ENCODE results near the gene CACNA2D3.
"Not testable (repeated sequence)": the region's sequence is repeated elsewhere in the genome, so short reads cannot be mapped to it uniquely, and the experiment has no call there.

CACNA2D3 gene

DNA sequence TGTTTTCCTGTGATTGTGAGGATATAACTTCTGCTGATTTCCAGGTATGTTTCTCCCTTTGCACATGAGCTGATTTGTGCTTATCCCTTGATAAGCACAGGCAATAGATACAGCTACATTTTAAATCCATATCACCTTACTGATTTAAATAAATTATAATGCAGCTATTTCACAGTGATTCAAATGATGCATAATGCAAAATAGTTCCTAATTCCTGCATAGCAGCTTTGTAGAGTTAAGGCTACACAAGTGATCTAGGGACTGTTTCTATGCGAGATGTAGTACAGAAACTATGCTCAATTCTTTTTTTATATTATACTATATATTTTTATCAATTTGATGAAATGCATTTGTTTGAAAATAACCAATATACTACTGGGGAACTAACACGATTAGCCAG, 471.3 kb downstream of the CACNA2D3 start:
- no peak for DNase-seq

DNA sequence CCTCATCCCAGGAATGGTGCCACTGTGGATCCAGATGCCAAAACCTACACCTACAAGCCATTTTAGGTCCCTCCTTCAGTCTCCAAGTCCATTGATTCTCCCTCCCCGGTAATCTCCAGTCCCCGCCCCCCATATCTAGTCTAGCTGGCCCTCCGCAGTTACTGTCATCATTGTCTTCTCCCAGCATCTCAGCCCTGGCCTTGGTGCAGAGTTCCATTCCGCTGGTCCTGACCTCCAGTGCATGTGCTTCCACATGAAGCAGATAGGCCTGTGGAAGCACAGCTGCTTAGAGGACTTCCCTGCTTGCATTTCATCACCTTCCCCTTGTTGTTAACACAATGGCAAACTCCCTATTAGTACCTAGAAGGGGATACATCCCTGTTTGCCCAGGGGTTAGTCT, 473.7 kb downstream of the CACNA2D3 start:
- DNase-seq = no peak

DNA sequence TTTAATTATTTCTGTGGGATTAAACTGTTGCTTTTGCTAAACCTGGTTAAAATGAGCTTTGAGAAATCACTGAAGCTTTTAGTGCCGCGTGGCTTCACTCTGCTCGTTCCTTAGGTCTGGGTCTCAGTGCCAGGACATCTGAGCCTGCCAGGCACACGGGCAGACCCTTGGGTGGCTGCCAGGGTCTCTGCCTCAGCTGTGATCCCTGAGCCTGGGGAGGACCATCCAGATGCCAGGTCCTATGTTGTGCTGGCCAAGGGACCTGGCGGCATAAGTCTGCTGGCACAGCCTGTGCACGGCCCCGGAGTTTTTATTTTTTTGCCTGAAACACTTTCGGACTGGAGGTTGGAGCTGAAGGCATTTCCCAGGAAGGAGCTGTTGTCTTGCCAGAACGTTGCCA, 477.4 kb downstream of the CACNA2D3 start:
- peak; percentile 60 for DNase-seq

GRCh38 chr3:54600441-54601204, 478.3 kb downstream of the CACNA2D3 start:
- DNase-seq = no peak

DNA sequence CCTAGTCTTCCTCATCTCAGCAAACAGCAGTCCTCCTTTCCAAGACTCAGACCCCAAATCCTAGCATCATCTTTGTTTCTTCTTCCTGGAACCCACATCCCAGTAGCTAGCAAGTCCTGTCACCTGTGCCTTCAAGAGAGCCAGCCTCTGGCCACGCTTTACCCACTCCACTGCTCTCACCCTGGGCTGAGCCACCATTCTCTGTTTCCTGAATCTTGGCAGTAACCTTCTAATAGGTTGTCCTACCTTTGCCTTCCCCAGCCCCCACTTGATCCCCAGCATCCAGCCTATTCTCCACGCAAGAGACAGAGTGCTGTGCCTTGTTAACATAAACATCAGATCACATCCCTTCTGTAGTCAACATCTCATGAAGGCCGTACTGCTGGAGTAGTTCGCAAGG, 482.1 kb downstream of the CACNA2D3 start:
- DNase-seq = no peak

DNA sequence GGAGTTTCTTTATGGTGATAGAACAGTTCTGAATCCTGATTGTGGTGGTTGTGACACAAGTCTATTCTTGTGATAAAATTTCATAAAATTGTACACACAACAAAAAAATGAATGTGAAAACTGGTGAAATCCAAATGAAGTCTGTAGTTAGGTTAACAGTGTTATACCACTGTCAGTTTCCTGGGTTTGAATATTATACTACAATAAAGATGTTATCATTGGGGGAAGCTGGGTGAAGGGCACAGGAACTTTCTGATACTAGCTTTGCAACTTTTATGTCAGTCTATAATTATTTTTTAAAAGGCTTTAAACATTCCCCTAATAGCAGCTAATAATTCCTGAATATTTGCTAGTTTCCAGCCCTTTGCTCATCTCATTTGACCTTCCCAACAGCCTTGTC, 485.7 kb downstream of the CACNA2D3 start:
- DNase-seq = no peak

DNA sequence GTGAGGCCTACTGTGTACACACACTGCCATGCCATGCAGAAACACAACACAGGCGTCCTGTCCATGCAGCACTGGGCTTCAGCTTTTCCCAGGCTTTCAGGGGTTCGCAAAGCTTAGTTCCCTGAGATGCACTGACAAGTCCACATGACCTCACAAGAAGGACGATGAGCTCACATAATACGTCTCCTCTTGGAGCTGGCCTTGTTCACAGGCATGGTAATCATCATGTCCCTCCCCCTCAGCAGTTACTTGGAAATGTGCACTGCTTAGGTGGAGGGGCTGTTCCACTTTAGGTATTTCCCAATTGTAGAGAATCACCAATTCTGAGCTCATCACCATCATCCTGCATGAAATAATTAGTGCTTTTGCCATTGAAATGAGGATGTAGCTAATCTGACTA, 496.7 kb downstream of the CACNA2D3 start:
- no peak for DNase-seq

DNA sequence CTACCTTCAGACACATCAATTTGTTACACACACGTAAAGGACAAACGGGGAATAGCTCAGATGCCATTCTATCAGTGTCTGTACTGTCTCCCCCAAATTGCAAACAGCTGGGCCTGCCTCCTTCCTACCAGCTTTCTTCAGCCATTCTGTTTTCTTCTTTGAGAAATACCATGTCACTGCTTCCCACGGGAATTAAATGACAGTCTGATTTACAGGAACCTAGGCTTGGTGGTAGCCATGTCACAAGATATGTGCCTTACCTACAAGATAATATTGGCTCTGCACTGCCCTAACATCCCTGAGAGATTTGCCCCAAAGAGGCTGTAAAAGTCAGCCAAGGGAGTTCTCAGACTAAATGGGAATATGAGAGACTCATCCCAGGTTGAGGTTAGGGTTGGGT, 497.2 kb downstream of the CACNA2D3 start:
- DNase-seq = no peak

GRCh38 chr3:54621184-54621583, 498.8 kb downstream of the CACNA2D3 start:
- no peak for DNase-seq

- DNase-seq = no peak
These were observed 500.3 kb downstream of the CACNA2D3 start for GRCh38 chr3:54622678-54623077.

DNA sequence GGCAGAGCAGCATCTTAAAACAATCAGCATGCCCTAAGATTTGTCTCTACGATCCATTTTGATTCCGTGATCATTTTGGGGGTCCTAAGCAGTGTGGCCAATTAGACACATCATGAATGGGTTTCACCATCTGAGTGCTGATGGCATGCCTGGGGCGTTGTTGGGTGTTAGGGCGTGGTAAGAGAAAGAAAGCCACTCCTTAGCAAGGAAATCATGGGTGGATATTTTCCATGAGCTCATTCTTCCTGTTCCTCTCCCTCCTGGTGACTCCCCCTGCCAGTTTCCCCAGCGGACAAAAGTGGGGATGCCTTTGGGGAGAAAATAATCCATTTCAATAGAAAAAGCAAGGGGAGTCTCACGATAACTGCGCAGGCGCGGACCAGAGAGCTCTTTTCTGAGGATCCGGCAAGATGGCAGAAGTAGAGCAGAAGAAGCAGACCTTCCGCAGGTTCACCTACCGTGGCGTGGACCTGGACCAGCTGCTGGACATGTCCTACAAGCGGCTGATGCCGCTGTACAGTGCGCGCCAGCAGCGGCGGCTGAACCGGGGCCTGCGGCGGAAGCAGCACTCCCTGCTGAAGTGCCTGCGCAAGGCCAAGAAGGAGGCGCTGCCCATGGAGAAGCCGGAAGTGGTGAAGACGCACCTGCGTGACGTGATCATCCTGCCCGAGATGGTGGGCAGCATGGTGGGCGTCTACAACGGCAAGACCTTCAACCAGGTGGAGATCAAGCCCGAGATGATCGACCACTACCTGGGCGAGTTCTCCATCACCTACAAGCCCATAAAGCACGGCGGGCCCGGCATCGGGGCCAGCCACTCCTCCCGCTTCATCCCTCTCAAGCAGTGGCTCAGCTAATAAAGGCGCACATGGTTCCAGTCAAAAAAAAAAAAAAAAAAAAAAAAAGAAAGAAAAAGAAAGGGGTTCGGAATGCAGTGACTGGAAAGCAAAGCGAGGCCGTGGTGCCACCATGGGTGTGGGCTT, 503.7 kb downstream of the CACNA2D3 start:
- DNase-seq = no peak

- no peak for DNase-seq
These were observed 506.6 kb downstream of the CACNA2D3 start for GRCh38 chr3:54628888-54629441.

DNA sequence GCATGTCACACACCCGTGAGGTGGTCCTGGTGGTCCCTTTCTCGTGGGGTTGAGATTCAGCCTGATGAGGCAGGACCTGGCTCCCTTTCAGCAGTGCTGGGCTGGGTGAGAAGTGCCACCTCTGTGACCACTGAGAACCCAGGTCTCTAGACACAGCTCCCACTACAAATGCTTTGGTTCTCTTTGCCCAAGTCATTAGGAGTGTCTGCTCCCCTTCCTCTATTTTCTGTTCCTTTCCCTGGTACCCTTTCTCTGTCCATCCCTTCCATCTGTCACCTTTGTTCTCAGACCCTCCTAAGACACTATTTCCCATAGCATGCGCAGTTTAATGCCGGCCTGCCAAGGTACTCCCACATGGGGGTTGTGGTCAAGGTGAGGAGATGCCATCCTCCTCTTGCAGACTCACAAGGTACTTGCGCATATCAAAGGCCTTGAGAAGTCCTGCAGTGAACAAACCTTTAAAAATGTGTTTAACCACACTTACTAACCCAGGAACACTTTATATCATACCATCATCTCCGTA, 507.8 kb downstream of the CACNA2D3 start:
- DNase-seq = no peak

- DNase-seq = not testable (repeated sequence)
These were observed 508.6 kb downstream of the CACNA2D3 start for GRCh38 chr3:54631001-54631400.

GRCh38 chr3:54631516-54632325, 509.4 kb downstream of the CACNA2D3 start:
- no peak for DNase-seq

DNA sequence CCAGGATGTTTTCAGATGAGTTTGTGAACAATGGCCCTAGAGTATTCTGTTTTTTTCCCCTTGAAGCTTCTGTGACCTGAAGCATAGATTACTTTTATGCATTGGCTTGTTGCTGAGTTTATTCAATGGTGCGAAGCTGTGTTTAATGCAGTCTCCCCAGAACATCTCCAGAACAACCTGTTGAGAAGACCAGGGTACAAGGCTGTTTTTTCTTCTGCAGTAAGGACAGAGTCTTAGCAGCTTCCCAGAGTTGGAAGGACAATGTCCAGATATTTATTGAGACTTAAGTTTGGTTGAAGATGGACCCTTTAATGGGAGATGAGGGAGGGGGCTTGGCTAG, 509.9 kb downstream of the CACNA2D3 start:
- no peak for DNase-seq

GRCh38 chr3:54632834-54633233, 510.5 kb downstream of the CACNA2D3 start:
- DNase-seq = no peak

DNA sequence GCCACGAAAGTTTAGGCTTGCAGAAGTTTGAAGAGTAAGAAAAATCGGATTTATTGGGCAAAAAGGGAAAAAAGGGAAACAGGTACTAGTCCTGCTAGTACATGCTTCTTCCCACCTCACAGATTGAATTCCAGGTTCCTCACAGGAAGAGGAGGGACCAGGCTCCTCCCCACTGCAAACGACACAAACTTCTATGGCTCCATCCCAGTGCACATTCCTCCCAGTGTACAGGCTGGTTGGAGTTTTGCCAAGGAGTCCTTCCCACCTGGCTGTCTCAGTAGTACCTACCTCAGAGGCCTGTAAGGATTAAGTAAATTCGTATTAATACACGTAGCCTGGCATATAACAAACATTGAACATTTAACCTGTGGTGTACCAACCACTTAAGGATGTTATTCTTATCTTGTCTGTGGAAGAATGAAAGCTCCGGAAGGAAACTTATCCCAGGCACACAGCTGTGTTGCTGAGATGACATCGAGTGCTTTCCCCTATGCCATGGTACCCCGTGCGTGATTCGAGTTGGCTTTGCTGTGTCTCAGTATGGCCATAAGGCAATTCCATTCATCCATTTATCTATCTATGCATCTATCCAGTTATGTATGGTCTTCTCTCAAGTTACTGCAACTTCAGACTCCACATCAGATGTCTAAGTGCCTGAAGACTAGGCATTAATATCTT, 511.2 kb downstream of the CACNA2D3 start:
- DNase-seq = no peak

DNA sequence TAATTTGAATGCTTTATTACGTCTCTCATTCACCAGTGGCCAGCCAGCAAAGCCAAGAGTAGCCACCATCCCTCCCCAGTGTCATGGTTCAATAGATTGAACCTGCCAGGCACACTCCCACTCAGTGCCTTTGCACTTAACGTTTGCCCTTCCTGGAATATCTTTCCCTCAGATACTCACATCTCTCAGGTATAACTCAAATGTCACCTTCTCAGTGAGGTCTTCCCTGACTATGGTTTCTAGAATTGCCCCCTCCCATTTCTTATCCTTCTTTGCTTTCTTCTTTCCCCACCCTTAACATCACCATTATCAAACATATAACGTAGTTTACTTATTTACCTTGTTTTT, 511.7 kb downstream of the CACNA2D3 start:
- no peak for DNase-seq

DNA sequence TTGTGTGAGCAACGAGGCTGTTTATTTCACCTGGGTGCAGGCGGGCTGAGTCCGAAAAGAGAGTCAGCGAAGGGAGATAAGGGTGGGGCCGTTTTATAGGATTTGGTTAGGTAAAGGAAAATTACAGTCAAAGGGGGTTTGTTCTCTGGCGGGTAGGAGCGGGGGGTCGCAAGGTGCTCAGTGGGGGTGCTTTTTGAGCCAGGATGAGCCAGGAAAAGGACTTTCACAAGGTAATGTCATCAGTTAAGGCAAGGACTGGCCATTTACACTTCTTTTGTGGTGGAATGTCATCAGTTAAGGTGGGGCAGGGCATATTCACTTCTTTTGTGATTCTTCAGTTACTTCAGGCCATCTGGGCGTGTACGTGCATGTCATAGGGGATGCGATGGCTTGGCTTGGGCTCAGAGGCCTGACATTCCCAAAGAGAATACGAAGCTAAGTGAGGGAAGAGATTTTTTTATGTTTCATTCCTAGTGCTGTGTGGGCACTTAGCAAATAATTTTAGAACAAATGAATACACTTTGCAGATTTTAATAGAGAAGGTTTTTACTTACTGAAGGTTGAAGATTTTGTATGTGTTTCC, 517.5 kb downstream of the CACNA2D3 start:
- DNase-seq = not testable (repeated sequence)

- no peak for DNase-seq
These were observed 519.1 kb downstream of the CACNA2D3 start for GRCh38 chr3:54641226-54642014.

All from right forelimb (tissue), 1 donor.